Mesendoderm (in vitro differentiated cells): ENCODE results near the gene REEP5.

Experiments
- DNase-seq: peaks from one replicate; pipeline ENCODE4 v3.0.0; 2013
- H2AK5ac ChIP-seq: 2 replicates; pipeline ENCODE4 v1.6.1; 2013; ENCODE audit warnings: low read length, inconsistent platforms
- H2BK120ac ChIP-seq: 2 replicates; pipeline ENCODE4 v1.6.1; 2013; ENCODE audit warnings: low read depth, mild to moderate bottlenecking, low read length, moderate library complexity, mixed read lengths
- H2BK15ac ChIP-seq: replicated peaks from 2 replicates; pipeline ENCODE4 v1.6.1; 2013; ENCODE audit warnings: low read depth, mild to moderate bottlenecking, moderate library complexity
- H2BK5ac ChIP-seq: 2 replicates; pipeline ENCODE4 v1.6.1; 2013; ENCODE audit warnings: low read length, inconsistent platforms
- H3K18ac ChIP-seq: 2 replicates; pipeline ENCODE4 v1.6.1; 2013; ENCODE audit warnings: mild to moderate bottlenecking, low read length, mixed read lengths
- H3K23ac ChIP-seq: one replicate; pipeline ENCODE4 v1.6.1; 2013; ENCODE audit warnings: low read length
- H3K27ac ChIP-seq: 2 replicates; pipeline ENCODE4 v1.5.1; 2013; ENCODE audit warnings: low read depth, mild to moderate bottlenecking, inconsistent platforms, low read length, moderate library complexity
- H3K27me3 ChIP-seq: 2 replicates; pipeline ENCODE4 v1.6.1; 2013; ENCODE audit warnings: low read length, control low read depth, mild to moderate bottlenecking, inconsistent platforms; ENCODE audit not compliant: insufficient read depth, poor library complexity
- H3K36me3 ChIP-seq: 2 replicates; pipeline ENCODE4 v1.6.1; 2013; ENCODE audit warnings: low read length, inconsistent platforms; ENCODE audit not compliant: control insufficient read depth, insufficient read depth
- H3K4ac ChIP-seq: one replicate; pipeline ENCODE4 v1.6.1; 2013; ENCODE audit warnings: low read depth, mild to moderate bottlenecking, low read length, moderate library complexity
- H3K4me1 ChIP-seq: 2 replicates; pipeline ENCODE4 v1.6.1; 2013; ENCODE audit warnings: low read depth, low read length, inconsistent platforms; ENCODE audit not compliant: control insufficient read depth
- H3K4me2 ChIP-seq: 2 replicates; pipeline ENCODE4 v1.6.1; 2013; ENCODE audit warnings: low read length
- H3K4me3 ChIP-seq: 2 replicates; pipeline ENCODE4 v1.5.1; 2013; ENCODE audit warnings: mild to moderate bottlenecking, low read length
- H3K56ac ChIP-seq: one replicate; pipeline ENCODE4 v1.6.1; 2013; ENCODE audit warnings: low read length
- H3K79me1 ChIP-seq: 2 replicates; pipeline ENCODE4 v1.6.1; 2013; ENCODE audit warnings: low read length, inconsistent platforms
- H3K79me2 ChIP-seq: 2 replicates; pipeline ENCODE4 v1.6.1; 2013; ENCODE audit warnings: mild to moderate bottlenecking, low read length; ENCODE audit not compliant: control insufficient read depth, insufficient read depth
- H3K9ac ChIP-seq: 2 replicates; pipeline ENCODE4 v1.6.1; 2013; ENCODE audit warnings: low read length, inconsistent platforms
- H4K5ac ChIP-seq: one replicate; pipeline ENCODE4 v1.6.1; 2013; ENCODE audit warnings: low read length
- H4K8ac ChIP-seq: one replicate; pipeline ENCODE4 v1.6.1; 2013; ENCODE audit warnings: low read depth, mild to moderate bottlenecking, control low read depth, low read length, moderate library complexity
- WGBS: extraction: QIAGEN DNeasy Blood & Tissue Kit; methylation state at CpG from one replicate; pipeline ENCODE4 v1.1.7; 2013; ENCODE audit warnings: low lambda C conversion rate, missing lambda C conversion rate; ENCODE audit not compliant: insufficient coverage; ENCODE audit errors: extremely low coverage; 5-methylcytosine and 5-hydroxymethylcytosine counted together

The REEP5 gene

GRCh38 chr5:112919972-112920371 is 2.1 kb downstream of the REEP5 start:
- Histone ChIP-seq H3K4me3 (no peak overlapping the region), H4K5ac (no peak overlapping the region), H3K27ac (no peak overlapping the region), H3K4me1 (no peaks in the 10 kb centered on the region), H3K36me3 (no peaks in the 10 kb centered on the region), H3K9ac (no peak overlapping the region), H3K27me3 (no peaks in the 10 kb centered on the region), H2BK5ac (no peak overlapping the region), H3K79me1 (peaks cover 6% of the 10 kb centered on the region), H2BK15ac (no peak overlapping the region), H3K18ac (no peak overlapping the region), H3K56ac (no peak overlapping the region), H3K4ac (no peak overlapping the region), H3K4me2 (no peak overlapping the region), H3K79me2 (peaks cover 2% of the 10 kb centered on the region), H3K23ac (no peak overlapping the region), H4K8ac (no peak overlapping the region), H2BK120ac (no peak overlapping the region), H2AK5ac (no peak overlapping the region)
- DNase-seq: no peak
- WGBS: no CpG with 5 or more reads among the region's 6 CpGs

DNA sequence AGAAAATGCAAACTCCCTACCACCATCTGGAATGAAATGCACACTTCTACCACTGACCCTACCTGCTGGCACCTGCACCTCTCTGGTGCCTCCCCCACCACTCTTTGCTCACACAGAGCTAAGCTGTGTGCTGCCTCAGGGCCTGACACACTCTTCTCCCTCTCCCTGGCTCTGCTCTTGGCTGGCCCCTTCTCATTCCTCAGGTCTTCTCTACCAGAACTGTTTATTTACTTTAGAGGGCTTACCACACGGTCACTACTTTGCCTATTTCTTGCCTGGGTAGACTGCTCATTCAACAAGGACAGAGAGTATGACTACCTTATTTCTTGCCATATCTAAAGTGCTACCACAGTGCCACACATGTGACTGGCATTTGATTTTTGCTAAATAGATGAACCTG is 3.3 kb downstream of the REEP5 start:
- no peak overlapping the region for H3K23ac ChIP-seq
- no peak overlapping the region for H2BK120ac ChIP-seq
- H4K5ac ChIP-seq: no peak overlapping the region
- WGBS: no CpG with 5 or more reads among the region's 1 CpG
- no peaks in the 10 kb centered on the region for H3K27me3 ChIP-seq
- no peak overlapping the region for H3K56ac ChIP-seq
- no peak overlapping the region for H3K27ac ChIP-seq
- no peak overlapping the region for H3K4me3 ChIP-seq
- no peak overlapping the region for H2BK15ac ChIP-seq
- H3K4me1 ChIP-seq: no peaks in the 10 kb centered on the region
- DNase-seq: no peak
- no peak overlapping the region for H3K4me2 ChIP-seq
- H3K79me1 ChIP-seq: peaks cover 6% of the 10 kb centered on the region
- H2AK5ac ChIP-seq: no peak overlapping the region
- peaks cover 2% of the 10 kb centered on the region for H3K79me2 ChIP-seq
- no peaks in the 10 kb centered on the region for H3K36me3 ChIP-seq
- H2BK5ac ChIP-seq: no peak overlapping the region
- no peak overlapping the region for H3K9ac ChIP-seq
- no peak overlapping the region for H4K8ac ChIP-seq
- H3K18ac ChIP-seq: no peak overlapping the region
- H3K4ac ChIP-seq: no peak overlapping the region

DNA sequence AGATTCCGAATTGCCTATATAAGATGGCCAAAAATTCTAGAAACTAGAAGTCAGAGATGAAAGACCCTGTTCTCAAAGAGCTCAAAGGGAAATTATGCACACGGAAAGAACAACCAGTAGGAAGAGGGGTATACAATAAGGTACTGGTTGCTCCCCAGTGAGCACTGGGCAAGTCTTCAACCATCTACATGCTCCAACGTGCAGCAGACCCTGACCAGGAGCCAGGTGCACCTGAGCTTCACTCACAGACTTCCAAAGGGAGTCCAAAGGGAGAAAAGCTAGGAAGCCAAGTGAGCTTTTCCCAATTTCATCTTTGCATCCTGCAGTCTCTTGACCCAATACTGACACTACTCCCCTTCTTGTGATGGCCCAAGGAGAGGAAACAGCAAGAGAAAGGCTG is 3.9 kb downstream of the REEP5 start:
- H2BK15ac ChIP-seq: no peak overlapping the region
- H2BK5ac ChIP-seq: no peak overlapping the region
- H3K18ac ChIP-seq: no peak overlapping the region
- no peak overlapping the region for H3K4ac ChIP-seq
- no peak overlapping the region for H4K5ac ChIP-seq
- H3K79me1 ChIP-seq: peaks cover 6% of the 10 kb centered on the region
- H3K27me3 ChIP-seq: no peaks in the 10 kb centered on the region
- DNase-seq: no peak
- H3K9ac ChIP-seq: no peak overlapping the region
- H2AK5ac ChIP-seq: no peak overlapping the region
- no peak overlapping the region for H3K56ac ChIP-seq
- no CpG with 5 or more reads among the region's 3 CpGs for WGBS
- H3K36me3 ChIP-seq: no peaks in the 10 kb centered on the region
- no peak overlapping the region for H3K4me3 ChIP-seq
- H2BK120ac ChIP-seq: no peak overlapping the region
- peaks cover 2% of the 10 kb centered on the region for H3K79me2 ChIP-seq
- H3K23ac ChIP-seq: no peak overlapping the region
- no peak overlapping the region for H4K8ac ChIP-seq
- H3K4me2 ChIP-seq: no peak overlapping the region
- no peaks in the 10 kb centered on the region for H3K4me1 ChIP-seq
- no peak overlapping the region for H3K27ac ChIP-seq

GRCh38 chr5:112917453-112917995 is 4.5 kb downstream of the REEP5 start:
- Histone ChIP-seq H3K9ac (no peak overlapping the region), H3K4me2 (no peak overlapping the region), H3K36me3 (no peaks in the 10 kb centered on the region), H3K27me3 (no peaks in the 10 kb centered on the region), H2BK5ac (no peak overlapping the region), H3K4me3 (no peak overlapping the region), H3K4me1 (no peaks in the 10 kb centered on the region), H3K79me2 (peaks cover 2% of the 10 kb centered on the region), H2AK5ac (no peak overlapping the region), H4K8ac (no peak overlapping the region), H3K79me1 (peaks cover 6% of the 10 kb centered on the region), H2BK120ac (no peak overlapping the region), H3K56ac (no peak overlapping the region), H3K23ac (no peak overlapping the region), H2BK15ac (no peak overlapping the region), H4K5ac (no peak overlapping the region), H3K27ac (no peak overlapping the region), H3K4ac (no peak overlapping the region), H3K18ac (no peak overlapping the region)
- WGBS: no CpG with 5 or more reads among the region's 2 CpGs
- peak; percentile 52 for DNase-seq

DNA sequence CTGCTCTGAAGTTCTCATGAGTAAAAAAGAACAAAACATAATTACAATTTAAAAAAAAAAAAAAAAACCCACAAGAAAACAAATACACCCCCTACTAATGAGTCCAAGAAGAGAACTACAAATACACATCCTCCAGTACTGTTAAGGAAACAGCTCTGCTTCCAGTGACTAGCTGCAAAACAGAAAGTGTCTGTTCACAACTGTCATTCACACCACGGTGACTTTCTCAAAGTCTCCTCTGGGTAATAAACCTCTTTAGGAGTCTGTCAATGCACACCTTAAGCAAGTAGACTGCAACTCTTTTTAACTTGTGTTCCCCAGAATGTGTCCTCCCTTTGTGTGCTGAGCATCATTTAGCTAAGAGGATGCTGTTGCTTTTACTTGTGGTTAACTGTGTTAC is 6.2 kb downstream of the REEP5 start:
- no peak overlapping the region for H3K18ac ChIP-seq
- H2BK5ac ChIP-seq: no peak overlapping the region
- H3K56ac ChIP-seq: no peak overlapping the region
- H3K27ac ChIP-seq: no peak overlapping the region
- no peak overlapping the region for H2BK15ac ChIP-seq
- no peak overlapping the region for H3K4me2 ChIP-seq
- no peak overlapping the region for H4K5ac ChIP-seq
- H2AK5ac ChIP-seq: no peak overlapping the region
- no CpG with 5 or more reads among the region's 1 CpG for WGBS
- no peaks in the 10 kb centered on the region for H3K79me2 ChIP-seq
- H3K79me1 ChIP-seq: peaks cover 6% of the 10 kb centered on the region
- no peak overlapping the region for H4K8ac ChIP-seq
- DNase-seq: no peak
- H3K27me3 ChIP-seq: no peaks in the 10 kb centered on the region
- H3K4ac ChIP-seq: no peak overlapping the region
- no peaks in the 10 kb centered on the region for H3K36me3 ChIP-seq
- H2BK120ac ChIP-seq: no peak overlapping the region
- H3K9ac ChIP-seq: no peak overlapping the region
- H3K4me3 ChIP-seq: no peak overlapping the region
- no peaks in the 10 kb centered on the region for H3K4me1 ChIP-seq
- no peak overlapping the region for H3K23ac ChIP-seq

GRCh38 chr5:112914584-112914983 is 7.4 kb downstream of the REEP5 start:
- Histone ChIP-seq H2BK15ac (no peak overlapping the region), H4K5ac (no peak overlapping the region), H3K4me1 (no peaks in the 10 kb centered on the region), H2BK120ac (no peak overlapping the region), H3K79me2 (peaks cover 1% of the 10 kb centered on the region), H3K9ac (no peak overlapping the region), H3K4me3 (no peak overlapping the region), H3K4me2 (no peak overlapping the region), H3K18ac (no peak overlapping the region), H2BK5ac (no peak overlapping the region), H3K27me3 (no peaks in the 10 kb centered on the region), H3K56ac (no peak overlapping the region), H3K4ac (no peak overlapping the region), H3K36me3 (peaks cover 3% of the 10 kb centered on the region), H3K23ac (no peak overlapping the region), H2AK5ac (no peak overlapping the region), H3K27ac (no peak overlapping the region), H4K8ac (no peak overlapping the region), H3K79me1 (peaks cover 6% of the 10 kb centered on the region)
- no CpG with 5 or more reads among the region's 4 CpGs for WGBS
- DNase-seq: no peak
